ENCODE results near the gene ASB1.

- no peak for TF ChIP-seq CTCF (IDR thresholded peaks at IDR 0.05)
- no peak for TF ChIP-seq POLR2AphosphoS5 (IDR thresholded peaks at IDR 0.05)
Observed at GRCh38 chr2:238404406-238405216, 22.1 kb upstream of the ASB1 start.
